GM21619 (cell line): ENCODE results near the gene IPPK.
"Not testable (repeated sequence)": the region's sequence is repeated elsewhere in the genome, so short reads cannot be mapped to it uniquely, and the experiment has no call there.

Experiments used
- ATAC-seq: cut with Tn5 transposase; IDR thresholded peaks from one replicate; pipeline ENCODE4 v1.9.1; 2021; ENCODE audit not compliant: unreplicated experiment

IPPK gene

DNA sequence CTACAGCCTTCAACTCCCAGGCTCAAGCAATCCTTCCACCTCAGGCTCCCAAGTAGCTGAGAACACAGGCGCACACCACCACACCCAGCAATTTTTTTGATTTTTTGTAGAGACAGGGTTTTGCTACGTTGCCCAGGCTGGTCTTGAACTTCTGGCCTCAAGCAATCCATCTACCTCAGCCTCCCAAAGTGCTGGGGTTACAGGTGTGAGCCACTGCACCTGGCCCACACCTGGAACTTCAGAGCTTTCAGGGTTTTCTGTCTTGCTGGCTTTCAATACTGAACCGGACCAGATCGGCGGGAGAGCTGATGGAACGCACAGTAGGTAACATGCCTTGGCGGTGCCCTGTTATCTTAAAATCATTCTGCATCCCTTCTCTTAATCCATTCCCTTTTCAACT, 30.8 kb downstream of the IPPK start:
- ATAC-seq, result no peak

DNA sequence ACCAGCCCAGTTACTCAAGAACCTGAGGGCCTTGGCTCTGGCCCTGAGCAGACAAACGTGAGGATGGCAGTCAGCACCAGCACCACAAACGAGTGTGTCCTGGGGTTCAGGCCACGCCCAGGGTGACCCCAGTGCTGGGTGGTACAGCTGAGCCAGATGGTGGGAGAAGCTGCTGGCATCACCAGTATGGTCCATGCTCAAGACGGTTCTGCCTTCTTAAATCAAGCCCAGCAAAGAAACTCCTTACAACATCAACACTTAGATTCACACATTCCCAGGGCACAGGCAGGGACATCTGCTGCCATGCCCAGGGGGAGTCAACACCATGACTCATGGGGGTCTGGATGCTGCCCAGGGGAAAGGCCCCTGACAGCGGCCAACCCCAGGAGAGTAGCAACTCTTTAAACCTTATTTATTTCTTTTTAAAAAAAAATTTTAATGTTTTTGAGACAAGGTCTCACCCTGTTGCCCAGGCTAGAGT, 31.3 kb downstream of the IPPK start:
- no peak for ATAC-seq

DNA sequence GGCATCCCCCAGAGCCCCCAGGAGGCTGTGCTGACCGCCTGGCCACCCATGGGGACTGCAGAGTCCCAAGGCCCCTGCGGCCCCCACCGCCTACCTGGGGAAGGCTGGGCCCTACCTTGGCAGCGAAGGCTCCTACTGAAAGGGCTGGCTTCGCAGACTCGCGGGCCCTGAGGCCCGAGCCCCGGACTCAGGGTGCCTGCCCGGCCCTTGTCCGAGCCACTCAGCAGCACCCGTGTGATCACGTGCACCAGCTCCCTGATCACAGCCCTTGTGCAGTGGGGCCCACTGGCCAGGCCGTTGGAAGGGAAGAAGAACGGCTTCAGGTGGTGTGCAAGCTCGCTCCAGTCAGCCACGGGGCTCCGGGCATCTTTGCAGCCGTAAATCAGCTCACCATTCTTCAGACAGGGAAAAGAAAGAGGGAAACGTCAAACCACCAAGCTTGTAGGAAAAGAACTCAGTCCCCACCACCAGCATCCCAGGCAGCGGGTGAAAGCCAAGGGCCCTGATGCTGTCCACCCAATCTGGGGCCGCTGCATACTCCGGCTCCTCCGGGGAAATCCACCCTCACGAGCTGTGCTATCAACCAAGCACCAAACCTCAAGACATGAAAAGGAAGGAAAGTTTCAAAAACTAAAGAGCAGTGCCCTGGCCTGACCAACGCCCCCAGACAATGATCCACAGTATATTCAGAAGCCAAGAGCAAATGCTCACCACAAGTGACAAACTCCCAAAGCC, 31.9 kb downstream of the IPPK start:
- ATAC-seq, result no peak

DNA sequence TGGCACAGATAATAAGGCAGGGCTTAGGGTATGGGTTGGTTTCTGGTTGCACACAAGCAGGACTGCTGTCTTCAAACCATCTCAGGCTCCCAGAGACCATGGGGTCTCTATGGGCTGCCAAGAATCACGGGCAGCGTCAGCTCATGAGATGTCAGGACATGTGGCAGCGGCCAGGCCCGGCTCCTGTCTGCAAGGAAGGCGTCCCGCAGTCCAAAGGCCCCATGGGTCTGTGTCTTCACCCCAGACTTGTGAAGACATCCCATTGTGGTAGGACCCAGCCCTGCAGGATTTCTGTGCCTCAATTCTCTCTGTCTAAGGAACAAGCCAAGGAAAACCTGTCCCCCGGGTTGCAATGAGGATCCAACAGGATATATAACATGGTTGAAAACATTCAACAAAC, 32.6 kb downstream of the IPPK start:
- no peak for ATAC-seq

DNA sequence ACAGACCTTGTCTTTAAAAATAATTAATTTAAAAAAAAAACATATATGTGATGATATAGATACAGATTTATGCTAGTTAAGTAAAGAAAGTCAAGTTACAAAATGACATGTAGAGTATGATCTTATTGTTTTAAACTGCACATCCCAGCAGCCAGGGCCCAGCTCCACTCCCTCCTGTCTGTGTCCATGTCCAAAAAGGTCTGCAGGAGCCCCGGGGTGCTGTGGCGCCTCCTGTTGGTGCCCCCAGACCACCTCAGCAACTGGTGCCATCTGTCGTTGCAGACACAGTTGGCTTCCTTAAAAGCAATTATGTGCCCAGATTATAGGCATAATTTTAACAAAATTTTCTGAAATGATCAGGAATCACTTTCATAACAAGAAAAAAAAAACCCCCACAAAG, 33.3 kb downstream of the IPPK start:
- no peak for ATAC-seq

DNA sequence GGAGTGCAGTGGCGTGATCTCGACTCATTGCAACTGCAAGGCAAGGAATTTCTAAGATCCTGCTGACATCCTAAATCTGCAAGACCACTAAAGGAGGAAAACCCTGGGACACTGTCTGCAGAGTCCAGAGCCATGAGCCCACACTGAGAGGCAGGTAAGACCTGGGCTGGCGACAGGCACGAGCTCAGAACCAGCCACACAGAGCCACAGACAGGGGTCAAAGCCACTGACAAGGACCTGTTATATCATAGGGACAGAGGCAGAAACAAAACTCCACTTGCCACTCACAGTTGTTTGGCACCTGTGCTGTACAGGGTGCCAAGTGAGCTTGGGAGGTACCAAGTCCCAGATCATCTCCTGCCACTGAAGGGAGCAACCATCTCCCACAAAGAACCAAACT, 34.2 kb downstream of the IPPK start:
- ATAC-seq, result no peak

DNA sequence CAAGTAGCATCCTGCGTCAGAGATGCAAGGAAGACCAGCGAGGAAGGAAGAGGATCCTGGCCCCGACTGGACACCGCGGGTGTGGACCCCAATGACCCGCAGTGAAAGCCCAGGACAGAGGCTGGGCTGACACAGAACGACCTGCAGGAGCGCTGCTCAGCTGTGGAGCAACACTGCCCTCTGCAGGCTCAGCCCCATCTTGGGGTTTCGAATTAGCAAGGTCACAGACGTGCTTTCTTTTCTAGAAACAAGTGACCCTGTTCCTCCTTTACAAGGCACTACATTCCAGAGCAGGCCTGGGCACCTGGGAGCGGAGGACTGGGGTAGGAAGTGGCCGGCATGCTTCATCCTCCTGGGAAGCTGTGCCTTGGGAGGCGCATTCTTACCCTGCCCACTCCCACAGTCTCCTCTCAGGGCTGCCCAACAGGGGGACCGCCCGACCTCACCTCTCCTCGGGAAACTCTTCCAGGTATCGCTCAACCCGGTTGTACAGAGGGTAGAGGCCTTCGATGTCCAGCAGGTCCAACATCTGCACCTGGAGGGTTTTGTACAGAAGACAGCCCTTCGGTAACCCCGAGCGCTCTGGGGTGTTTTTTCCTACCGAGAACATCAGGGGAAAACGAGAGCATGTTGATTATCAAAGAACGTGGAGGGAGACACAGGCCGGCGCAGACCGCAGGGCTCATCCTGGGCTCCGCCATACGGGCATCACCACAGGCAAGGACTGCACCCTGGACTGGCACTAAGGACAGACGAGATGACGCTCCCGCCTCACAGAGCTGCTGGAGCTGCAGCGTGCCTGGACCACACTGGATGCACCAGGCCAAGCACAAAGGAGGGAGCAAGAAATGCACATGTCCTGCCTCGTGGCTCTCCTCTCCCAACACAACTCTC, 35.0 kb downstream of the IPPK start:
- ATAC-seq, result peak; percentile 64

DNA sequence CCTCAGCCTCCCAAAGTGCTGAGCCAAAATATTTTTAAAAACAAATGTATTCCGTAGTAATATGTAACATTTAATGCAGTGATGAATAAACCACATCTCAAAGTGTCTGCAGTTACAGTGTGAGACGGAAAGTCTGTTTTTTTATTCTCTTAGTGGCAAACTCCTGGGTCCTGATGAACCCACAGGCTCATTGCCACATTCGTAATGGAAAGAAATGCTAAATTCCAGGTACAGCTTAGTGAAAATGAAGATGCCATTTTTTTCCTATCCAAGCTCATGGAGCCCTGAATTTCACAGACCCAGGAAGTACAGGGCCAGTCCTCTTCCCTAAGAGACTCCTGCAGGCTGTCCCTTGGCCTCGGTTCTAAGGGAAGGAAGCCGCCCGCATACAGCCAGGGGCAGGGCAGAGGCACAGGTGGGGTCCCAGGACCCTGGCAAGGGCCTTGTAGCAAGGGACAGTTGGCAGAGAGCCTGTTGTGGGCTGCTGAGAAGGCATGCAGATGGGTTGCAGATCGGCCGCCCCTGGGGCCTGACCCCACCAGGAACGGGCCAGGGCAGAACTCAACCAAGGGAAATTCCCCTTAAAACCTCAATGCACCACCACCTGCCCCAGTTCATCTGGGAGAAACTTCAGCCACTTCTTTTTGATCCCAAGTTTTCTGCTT, 36.2 kb downstream of the IPPK start:
- ATAC-seq, result no peak

DNA sequence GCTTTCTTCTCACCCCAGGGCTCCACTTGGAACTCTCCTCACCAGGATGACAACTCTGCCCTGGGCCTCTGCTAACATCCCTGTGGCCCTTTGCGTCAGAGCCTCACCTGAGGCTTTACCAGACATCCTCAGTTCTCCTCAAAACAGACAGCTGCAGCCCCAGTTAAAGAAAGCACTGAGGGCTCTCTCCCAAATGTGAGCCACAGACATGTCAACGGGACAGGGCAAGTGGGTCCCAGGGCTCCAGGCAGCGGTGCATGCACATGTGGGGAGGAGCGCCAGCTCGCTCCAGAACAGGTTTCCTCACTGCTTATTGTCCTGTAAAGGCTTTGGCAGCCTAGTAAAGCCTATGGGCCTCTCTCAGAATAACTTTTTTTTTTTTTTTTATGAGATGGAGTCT, 37.3 kb downstream of the IPPK start:
- no peak for ATAC-seq

DNA sequence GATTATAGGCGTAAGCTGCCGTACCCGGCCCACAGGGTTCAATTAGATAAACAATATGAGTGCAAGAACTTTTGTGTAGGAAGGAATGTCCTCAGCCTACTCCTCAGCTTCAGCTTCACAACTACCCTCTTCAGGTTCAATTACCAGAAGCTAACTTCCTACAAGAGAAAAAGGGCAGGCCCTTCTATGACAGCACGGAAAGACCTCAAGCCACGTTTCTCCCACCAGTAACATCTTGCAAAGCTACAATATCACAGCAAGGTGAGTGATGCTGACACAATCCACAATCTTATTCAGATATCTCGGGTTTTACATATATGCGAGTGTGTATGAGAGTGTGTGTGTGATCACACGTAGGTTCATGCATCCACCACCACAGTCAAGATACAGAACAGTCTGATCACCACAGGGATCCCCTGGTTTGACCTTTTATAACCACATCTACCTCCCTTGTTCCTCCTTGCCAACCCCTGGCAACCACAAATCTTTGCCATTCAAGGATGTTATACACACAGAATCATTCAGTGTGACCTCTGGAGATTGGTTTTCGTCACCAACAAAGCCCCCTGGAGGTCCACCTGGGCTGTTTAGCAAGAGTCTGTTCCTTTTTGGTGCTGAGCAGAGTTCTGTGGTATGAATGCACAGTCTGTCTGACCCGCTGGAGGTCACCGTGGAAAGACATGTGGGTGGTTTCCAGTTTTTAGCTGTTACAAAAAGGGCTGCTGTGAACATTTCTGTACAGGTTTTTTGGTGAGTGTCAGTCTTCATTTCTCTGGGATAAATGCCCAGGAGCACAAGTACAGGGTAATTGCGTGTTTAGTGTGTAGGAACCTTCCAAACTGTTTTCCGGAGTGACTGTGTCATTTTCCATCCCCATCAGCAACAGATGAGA, 38.2 kb downstream of the IPPK start:
- no peak for ATAC-seq

DNA sequence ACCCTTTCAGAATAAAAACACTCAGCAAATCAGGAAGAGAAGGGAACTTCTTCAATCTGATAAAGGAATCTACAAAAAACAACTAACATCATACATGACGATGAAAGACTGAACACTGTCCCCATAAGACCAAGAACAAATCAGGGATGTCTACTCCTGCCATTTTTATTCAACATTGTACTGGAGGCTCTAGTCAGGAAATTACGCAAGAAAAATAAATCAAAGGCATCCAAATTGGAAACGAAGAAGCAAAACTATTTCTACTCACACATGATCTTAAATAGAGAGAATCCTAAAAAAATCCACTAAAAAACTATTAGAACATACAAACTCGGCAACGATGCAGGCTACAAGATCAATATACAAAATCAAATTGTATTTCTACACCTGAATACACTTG, 42.3 kb downstream of the IPPK start:
- no peak for ATAC-seq

DNA sequence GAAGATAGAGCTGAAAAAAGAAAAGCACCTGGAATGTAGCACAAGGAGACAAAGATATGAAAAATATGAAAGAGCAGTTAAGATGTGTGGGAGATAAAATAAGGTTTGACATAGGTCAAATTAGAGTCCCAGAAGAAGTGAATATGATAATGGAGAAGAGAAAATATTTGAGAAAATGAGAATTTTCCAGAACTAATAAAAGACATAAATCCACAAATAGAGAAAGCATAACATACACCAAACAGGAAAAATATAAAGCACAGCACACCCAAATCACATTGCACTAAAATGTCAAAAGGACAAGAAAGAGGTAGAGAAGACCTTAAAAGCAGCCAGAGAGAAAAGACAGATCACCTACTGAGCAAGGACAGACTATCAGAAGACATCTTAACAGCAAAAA, 43.4 kb downstream of the IPPK start:
- no peak for ATAC-seq

DNA sequence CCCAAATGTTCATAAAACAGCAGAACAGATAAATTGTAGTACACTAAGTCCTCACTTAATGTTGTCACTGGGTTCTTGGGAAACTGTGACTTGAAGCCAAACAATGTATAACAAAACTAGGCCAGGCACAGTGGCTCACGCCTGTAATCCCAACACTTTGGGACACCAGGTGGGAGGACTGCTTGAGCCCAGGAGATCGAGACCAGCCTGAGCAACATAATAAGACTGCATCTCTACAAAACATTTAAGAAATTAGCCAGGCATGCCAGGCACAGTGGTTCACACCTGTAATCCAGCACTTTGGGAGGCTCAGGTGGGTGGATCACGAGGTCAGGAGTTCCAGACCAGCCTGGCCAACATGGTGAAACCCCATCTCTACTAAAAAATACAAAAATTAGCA, 46.0 kb downstream of the IPPK start:
- not testable (repeated sequence) for ATAC-seq

DNA sequence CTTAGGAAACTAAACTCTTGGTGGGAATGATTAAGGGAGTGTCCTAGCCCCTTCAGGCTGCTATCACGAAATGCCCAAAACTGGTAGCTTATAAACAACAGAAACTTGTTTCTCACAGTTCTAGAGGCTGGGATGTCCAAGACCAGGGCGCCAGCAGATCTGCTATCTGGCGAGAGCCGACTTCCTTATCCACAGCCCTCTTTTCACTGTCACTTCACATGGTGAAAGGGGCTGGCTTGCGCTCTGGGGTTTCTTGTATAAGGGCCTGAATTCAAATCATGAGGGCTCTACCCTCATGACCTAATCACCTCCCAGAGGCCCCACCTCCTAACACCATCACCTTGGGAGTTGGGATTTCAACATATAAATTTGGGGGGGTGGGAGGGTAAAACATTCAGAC, 49.1 kb downstream of the IPPK start:
- ATAC-seq, result no peak

DNA sequence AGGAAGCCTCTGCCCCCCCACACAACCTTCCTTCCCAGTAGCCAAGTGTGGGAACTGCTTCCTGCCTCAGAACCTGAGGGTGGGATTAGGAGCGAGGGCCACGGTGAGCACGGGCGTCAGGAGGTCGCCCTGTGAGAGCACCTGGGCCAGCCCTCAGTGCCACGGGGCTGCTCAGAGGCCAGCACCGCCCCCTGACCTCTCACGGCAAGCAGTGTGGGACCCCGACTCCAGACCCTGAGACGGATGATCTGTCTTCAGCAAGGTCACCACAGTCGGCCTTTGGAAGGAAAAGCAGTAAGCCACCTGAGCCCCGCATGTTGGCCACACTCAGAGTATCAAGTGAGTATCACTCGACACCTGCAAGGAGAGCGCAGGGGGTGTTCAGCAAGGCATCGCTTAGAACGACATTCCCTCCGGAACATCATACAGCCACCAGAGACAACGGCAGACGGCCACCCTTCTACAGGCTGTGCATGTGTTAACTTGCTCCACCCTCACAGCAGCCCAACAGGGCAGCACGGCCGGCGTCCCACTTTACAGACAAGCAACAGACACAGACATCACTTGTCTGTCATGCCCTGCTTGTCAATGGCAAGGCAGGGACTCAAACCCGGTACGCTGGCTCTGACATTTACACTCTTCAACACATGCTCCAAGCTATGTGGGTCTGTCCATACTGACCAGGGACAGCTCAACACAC, 50.2 kb downstream of the IPPK start:
- ATAC-seq, result no peak

DNA sequence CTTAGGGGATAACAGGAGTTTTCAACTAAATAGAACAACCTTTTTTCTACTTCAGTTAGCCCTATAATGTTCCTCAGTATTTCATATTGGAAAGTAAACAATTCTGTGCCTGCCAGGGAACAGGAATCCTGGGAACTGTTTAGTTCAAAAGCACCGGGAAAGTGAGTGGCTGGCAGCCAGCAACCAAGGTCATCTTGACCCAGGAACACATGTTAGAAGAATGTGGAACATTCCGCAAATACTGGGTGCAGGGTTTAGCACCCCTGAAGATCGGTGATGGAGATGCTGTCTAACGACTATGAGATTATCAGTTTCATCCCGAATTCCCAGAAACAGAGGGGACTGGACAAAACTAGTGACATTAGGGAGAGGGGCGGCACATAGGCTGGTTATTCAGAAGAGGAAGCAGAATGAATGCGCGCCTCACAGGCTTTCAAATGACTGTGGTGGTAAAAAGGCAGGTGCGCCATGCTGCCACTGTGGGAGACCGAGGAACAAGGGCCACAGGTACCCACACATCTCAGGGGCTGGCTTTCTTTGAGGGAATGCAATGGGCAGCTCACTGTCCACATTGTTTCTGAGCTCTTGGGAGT, 51.2 kb downstream of the IPPK start:
- no peak for ATAC-seq

DNA sequence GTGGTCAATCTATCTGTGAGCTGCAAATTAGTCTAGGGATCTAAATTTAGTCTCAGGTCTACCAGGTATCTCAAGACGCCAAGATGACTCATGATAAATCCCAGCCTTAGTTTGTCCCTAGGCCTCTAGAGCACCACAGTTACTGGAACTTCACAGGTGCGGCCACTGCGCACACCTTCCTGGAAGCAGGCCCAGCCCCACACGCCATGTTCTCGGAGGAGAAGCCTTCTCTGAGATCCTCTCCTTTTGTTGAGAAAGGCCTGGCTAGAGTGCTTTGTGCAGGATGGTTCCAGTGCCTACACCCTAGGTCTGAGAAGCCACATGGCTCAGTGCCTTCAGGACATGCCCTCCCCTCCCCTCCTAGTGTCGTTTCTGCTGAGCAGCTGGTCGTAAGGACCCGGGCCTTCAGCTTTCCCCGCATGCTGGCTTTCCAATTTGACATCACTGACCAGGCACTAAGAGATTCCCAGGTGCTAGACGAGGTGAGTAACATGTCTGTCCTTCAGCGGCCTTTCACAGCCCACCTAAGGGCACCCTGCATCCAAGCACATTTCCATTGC, 51.9 kb downstream of the IPPK start:
- no peak for ATAC-seq

DNA sequence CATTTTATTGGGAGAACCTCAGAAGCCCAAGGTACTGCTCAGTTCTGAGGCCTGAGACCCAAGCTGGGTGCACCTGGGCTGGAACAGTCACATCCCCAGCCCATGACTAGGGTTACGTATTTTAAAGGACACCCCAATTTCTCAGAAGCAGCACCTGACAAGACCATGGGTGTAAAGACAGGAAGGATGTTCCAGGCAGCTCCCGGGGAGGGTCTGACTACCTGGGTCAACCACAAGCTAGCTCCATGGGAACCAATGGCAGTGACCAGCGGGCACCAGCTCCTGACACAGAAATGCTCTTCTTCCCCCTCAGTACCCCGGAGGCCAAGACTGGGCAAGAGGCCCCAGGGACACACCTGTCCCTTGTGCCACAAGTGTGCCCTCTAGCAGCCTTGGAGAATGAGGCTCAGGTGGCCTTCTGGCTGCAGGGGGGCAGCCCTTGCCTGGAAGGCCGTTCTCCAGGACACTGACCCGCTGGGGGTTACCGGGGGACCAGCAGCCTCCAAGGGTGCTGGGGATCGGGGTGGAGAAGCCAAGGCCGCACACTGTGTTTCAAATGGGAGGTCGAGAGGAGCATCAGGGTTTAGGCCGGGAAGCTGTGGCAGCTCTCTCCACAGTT, 52.6 kb downstream of the IPPK start:
- no peak for ATAC-seq

DNA sequence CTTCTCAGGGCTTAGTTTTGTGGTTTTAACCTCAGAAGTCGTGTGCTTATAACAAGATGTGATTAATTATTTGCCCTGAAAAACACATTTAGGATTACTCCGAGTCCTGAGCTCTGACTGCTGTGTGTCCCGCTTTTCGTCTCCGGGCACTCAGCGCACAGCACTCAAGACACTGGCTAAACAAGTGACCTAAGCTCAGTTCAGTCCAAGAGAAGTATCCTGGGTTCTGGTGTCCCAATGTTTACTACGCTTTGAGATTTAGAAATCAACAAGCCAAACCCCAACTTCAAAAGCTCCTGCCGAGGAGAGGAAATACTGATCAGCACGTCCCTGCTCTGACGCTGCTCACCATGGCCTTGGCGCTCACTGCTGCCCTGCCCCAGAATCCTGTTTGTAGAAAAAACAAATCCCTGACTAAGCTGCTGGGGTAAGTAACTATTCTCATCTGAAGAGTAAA, 53.2 kb downstream of the IPPK start:
- no peak for ATAC-seq
